Stimulated activated CD8-positive, alpha-beta memory T cell treated with anti-CD3 and anti-CD28 coated beads, Interleukin-15, amount 100 ng/mL, for 4 hours (primary cell): ENCODE results near the gene AATF.

Experiments
- DNase-seq, 2 donors: peaks; one replicate each; pipeline ENCODE4 v3.0.0-alpha.2; 2020; ENCODE audit warnings: low read depth in 2 of 2

Gene AATF

GRCh38 chr17:36941265-36942010 is 7.3 kb upstream of the AATF start:
- DNase-seq = no peak

GRCh38 chr17:36942019-36942599 is 6.6 kb upstream of the AATF start:
- no peak for DNase-seq

GRCh38 chr17:36942631-36943125 is 6.1 kb upstream of the AATF start:
- DNase-seq = no peak

GRCh38 chr17:36943250-36944191 is 5.2 kb upstream of the AATF start:
- DNase-seq = no peak

GRCh38 chr17:36944553-36944952 is 4.2 kb upstream of the AATF start:
- DNase-seq = no peak

GRCh38 chr17:36945140-36945539 is 3.6 kb upstream of the AATF start:
- no peak for DNase-seq

- no peak for DNase-seq
Measured at GRCh38 chr17:36945959-36946725, 2.6 kb upstream of the AATF start.

DNA sequence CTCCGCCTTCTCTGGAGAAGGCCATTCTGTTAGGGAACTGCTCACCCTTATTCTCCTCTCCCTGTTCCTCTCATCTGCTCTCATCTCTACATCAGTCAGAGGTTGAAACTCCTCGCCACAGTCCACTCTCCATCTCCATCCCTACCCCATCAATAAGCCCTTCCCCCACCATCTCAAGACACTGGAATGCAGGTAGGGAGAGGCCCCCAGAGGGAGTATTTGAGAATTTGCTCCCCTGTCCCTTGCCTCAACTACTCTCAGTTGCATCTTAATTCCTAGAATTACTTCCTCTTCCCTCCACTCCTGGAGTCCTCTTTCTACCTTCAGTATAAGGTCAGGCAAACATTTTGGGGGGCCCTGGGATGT is 2.0 kb upstream of the AATF start:
- no peak for DNase-seq

- DNase-seq = no peak
Measured at GRCh38 chr17:36947922-36948716, 635 bp upstream of the AATF start.

GRCh38 chr17:36949461-36949927 is 740 bp downstream of the AATF start:
- no peak for DNase-seq

GRCh38 chr17:36950027-36950426 is 1.3 kb downstream of the AATF start:
- no peak for DNase-seq

- no peak for DNase-seq
Measured at GRCh38 chr17:36951084-36951789, 2.5 kb downstream of the AATF start.

DNA sequence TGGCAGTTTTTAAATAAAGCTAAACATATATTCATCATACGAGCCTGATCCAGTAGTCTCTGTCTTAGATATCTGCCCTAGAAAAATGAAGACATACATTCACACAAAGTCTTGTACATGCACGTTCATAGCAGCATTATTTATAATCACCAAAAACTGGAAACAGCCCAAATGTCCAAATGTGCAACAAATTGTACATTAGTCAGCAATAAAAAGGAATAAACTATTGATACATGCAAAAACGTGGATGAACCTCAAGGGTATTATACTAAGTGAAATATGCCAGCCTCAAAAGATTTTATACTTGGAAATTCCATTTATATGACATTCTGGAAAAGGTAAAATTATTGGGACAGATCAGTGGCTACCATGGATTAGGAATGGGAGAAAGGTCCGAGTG is 22.8 kb downstream of the AATF start:
- no peak for DNase-seq

GRCh38 chr17:36972186-36972700 is 23.5 kb downstream of the AATF start:
- DNase-seq = no peak

GRCh38 chr17:36972905-36973304 is 24.2 kb downstream of the AATF start:
- DNase-seq = no peak

GRCh38 chr17:36975922-36976515 is 27.3 kb downstream of the AATF start:
- no peak for DNase-seq

GRCh38 chr17:36977066-36977465 is 28.3 kb downstream of the AATF start:
- no peak for DNase-seq

DNA sequence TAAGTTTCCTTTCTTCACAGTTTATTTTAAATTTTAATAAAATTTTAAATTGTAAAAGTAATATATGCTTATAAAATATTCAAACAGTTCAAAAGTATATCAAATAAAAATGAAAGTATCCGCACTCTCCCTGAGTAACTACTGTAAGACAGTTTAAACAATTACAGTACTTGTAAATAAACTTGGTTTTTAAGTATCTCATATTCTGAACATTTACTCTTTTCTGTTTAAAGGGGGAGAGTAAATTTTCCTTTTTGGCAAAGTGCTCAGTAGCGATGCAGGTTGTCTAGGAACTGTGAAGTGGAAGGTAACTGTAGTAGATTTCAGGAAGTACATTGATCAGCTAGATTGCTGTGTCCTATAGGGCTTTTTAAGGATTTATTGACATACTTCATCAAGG is 28.8 kb downstream of the AATF start:
- DNase-seq = no peak

DNA sequence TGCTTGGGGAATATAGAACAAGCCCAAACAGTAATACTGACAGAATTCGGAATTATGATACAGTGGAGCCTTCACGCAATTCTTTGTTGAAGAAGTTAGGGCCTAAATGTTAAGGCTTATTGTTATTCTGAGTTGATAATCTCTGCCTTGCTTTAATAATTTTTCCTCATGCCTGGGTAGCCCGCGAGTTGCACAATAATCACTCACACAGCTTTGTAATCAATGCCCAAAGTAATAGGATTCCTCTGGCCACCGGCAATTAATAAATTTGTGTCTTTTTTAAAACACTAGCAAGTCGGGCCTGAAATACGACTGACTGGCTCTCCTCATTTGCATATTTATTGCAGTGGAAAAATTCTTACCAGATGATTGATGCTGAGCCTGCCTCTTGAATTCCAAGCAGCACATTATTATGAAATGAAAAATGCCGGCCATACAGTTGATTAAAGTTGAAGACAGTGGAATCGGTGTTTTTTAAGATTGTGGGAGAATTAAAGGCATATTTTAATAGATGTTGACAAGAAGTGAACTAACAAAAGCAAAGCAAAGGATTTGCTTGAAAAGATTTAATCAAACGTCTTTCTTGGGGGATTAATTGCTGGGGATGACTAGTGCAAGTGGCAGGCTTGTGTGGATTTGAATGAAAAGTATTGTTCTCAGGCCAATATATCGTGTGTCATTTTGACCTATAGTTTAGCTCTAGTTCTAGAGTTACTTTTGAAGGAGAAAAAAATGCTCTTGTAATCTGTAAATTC is 30.2 kb downstream of the AATF start:
- DNase-seq = no peak
